ENCODE measurements around the gene ARHGEF28. TPM values are rescaled to one million over a fixed set of nuclear protein-coding genes. Genes with fewer than 3 reads are reported as not detected.

Gene ARHGEF28
- total RNA-seq, 1 experiment from 2014 or later: 32.2 TPM

DNA sequence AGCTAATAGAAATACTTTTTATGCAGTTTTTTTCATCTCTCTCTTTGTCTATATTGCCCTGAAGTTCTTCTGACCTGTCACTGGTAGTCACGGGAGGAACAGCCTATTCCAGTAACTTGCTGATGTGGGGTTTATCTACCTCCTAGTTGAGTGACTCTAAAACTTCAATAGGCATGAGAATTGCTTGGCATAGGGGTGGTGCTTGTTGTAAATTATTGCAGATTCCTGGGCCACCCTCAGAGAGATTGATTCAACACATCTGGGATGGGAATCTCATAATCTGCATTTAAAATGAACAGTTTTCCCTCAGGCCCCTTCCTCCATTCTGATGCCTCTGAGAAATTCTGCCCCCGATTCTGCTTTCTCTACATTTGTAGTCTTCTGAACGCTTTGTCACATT lies 184.4 kb downstream of the ARHGEF28 start:
- DNase-seq (ENCODE audit: extremely low read depth, low read depth): no peak

DNA sequence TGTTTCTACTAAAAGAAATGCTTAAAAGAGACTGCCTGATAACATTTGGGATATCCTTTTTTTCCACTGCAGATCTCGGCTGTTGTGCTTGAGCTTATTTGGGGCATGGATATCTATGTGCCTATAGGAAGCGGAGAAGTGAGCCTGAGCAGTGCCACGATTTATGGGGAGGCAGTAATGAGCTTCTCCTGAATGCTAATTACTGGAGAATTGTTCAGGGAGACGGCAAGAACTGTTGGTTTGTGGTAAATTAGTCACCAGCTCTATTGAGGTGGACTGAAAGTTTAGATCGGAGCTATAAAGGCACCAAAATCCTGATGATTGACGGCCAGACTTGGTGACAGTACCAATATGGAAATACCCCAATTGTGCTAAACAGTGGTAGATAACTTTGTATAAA lies 186.5 kb downstream of the ARHGEF28 start:
- no peak for DNase-seq (ENCODE audit: extremely low read depth, low read depth)

DNA sequence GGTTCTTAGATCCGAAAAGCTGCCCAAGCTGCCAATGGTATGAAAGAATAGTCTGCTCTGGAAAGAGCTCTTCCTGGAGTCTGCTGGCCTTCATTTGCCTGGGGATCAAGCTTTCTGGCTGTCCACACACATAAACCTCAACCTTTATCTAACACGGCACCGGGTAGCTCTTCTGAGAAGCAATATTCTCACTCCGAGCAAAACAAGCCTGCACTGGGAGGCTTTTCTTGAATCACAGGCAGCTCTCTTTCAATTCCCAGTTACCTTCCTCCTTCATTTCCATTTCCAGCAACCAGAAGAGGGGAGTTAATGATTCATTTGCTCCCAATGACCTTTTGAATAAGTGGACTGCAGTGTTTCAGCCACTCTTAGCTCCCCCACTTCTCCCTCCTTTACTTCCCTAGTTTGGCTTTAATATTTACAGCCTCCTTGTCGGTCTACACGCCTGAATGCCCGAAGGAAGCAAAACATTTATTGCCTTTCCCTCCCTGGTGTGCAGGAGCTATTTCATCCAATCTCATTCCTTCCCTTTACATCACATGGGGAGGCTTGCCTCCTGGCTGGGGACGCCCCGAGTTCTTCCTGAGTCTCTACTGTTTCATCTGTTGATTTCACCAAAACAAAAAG lies 187.1 kb downstream of the ARHGEF28 start:
- no peak for DNase-seq (ENCODE audit: extremely low read depth, low read depth)

DNA sequence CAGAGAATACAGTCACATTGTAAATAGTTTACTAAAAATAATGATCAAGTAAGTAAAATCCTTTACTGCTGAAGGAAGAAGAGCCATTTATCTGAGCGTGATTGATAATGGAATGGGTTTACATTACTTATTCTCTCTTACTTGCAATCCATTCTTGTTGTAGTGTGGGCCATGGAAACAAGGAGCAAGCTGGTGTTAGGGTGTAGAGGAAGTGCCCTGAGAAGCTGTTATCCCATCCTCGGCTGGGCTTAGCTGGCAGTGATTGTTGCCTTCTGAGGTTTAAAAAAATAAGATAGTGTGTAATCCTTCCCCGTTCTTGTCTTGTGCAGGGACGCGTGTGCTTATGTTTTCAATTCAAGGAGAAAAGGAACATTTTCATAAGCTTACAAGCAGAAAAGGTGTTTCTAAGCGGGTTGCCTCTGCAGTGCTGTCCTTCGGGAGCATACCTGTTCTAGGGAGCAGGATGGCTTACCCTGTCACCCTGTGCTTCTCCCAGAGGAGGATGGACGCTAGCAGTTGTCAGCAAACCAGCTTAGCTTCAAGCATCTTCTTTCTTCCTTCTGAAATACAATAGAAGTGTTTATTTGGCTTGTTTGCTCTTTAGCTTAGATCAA lies 188.3 kb downstream of the ARHGEF28 start:
- DNase-seq (ENCODE audit: extremely low read depth, low read depth): no peak

DNA sequence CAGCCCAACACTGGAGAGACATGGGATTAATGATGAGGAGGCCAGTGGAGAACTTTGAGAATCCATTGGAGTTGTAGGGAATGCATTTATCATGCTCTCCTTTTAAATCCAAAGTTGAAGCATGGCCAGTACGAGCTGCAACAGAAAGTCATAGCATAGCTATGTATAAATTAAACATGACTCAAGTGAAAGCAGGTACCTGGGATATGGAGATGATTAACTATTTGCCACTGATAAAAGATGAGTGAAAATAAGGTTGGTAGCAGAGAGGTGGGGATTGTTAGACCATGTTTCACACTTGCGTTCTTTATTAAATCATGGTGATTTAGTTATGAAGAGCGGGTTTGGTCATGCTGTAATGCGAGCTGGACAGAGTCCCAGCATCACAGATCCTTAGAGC lies 189.6 kb downstream of the ARHGEF28 start:
- no peak for DNase-seq (ENCODE audit: extremely low read depth, low read depth)

DNA sequence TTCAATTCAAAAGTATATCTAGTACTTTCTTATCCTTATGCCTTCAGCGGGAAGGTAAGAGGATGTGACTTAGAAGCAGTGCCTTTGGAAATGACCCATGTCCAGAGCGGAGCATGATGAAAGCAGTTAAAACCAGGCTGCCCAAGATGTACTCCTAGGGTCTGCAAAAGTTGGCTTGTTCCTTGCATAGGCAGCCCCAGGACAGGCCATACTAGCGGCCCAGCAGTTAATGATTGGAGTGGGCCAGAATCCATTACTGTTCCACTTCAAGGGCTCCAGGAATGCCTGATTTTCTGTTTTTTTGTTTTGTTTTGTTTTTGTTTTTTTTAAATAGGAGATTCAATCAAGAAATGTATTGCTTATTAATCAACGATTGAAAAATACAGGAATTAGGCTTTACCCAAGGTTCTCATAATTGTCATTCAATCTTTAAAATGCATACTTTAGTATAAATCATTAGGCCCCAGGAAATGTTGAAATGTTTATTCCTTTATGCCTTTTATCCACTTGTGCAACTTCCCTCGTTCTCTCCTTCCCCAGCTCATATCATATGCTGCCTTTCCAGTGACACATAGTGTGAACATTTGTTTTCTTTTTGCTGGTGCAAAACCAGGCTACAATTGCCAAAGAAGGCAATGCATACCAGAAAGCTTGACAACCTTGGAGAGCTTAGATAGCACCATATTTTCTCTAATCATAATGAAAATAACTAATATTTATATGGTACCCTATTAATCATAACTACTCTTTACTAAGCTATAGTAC lies 190.8 kb downstream of the ARHGEF28 start:
- no peak for DNase-seq (ENCODE audit: extremely low read depth, low read depth)

DNA sequence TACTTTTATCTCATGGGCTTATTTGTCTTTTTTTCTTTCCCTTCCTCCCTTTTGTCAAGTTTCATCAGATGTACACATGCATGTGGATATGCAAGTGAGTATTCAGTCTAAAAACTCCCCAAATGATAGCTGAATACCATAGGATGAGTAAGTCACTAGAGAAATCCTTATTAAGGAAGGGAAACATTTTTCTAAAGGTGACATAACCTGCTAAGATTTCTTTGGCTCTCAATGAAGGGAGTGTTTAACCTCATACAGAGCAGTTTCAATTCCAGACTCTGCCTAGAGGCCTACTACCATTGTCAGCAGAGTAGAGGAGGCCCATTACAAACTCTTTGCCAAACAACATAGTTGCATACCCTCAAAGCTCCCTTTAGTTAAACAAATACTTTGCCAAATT lies 192.4 kb downstream of the ARHGEF28 start:
- no peak for DNase-seq (ENCODE audit: extremely low read depth, low read depth)

DNA sequence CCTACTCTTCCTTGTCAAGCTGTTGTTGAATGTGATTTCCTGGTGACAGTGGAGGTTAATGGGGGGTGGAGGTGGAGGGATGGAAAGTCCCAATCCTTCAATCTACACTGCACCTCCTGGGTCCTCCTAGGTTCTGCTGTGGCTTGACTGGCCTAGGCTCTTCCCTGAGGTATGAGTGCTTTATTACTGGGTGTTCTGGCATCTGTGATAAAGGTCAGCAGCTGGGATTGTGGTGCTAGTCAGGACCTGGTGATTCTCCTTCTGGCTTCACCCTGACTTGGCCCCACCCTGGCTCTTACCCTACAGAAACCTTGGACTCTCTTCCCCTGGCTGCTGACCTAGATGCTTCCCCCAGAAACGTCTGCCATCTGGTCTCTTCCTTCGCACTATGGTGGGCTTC lies 194.3 kb downstream of the ARHGEF28 start:
- no peak for DNase-seq (ENCODE audit: extremely low read depth, low read depth)

DNA sequence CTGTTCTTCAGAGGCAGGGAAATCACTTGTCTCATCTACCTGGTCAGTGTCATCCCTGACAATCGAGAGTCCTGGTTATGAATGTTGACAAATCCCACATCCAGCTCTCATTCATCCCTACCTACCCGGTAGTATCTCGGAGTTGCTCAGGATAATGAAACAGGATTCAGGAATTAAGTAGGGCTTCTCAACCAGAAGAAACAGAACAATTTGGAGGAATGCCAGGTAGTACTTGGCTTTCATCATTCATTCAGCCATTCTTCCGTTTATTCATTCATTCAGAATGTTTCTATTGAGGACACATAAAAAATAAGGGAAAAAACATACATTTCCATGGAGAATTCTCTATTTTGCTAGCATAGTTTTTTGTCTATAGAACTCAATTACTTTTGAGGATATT lies 195.0 kb downstream of the ARHGEF28 start:
- no peak for DNase-seq (ENCODE audit: extremely low read depth, low read depth)

DNA sequence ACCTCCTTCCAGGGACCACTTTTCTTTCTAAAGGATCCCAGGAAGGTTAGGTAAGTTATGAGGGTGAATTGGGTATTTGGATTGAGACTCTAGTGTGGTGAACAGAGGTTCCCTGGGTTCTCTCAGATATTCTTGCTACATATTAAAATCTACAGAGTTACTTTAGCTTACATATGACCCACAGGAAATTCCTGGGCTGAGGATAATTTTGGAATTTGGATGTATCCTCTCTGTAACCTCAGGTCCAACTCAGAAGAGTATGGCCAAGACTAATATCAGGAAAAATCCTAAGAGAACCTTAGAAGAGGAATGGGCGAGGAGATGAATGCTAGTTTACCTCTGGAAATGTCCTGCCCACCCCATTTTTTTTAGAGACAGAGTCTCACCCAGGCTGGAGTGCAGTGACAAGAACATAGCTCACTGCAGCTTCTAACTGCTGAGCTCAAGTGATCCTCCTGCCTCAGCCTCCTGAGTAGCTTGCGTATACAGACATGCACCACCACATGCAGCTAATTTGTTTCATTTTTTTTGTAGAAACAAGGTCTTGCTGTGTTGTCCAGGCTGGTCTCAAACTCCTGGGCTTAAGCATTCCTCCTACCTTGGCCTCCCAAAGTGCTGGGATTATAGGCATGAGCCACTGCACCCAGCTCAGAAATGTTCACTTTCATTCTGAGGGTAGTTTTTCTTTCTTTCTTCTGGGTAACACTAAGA lies 196.4 kb downstream of the ARHGEF28 start:
- no peak for DNase-seq (ENCODE audit: extremely low read depth, low read depth)

DNA sequence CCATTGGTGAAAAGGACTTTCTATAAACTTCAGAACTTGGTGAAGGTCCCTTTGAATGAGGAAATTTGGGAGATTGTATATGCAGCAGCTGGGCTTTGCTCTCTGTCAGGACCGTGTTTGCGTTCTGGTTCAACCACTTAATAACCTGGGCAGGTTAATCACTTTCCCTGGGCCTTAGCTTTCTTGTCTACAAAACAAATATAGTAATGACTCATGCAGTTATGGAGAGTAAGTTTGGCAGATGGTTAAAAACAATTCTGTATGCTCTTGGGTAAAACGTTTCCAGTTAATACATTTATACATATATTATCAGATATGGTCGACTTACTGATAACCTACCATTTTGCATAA lies 197.0 kb downstream of the ARHGEF28 start:
- no peak for DNase-seq (ENCODE audit: extremely low read depth, low read depth)

DNA sequence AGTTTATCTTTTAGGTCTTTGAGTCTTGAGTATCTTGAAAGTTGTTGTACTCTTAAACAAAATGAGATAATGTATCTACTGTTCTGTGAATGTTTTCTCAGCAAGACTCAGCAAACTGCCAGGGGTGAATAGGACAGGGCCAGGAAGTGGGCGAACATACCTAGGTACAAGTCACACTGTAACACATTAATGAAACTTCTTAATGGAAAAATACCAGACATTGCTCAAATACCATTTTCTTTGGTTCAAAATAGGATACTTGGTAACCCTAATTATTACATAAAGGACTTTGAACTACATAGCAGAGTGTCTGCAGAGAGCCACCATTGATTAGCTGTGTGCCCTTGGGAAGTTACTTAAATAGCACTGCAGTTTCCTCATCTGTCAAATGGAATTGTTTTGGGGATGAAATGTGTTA lies 197.5 kb downstream of the ARHGEF28 start:
- DNase-seq (ENCODE audit: extremely low read depth, low read depth): no peak

DNA sequence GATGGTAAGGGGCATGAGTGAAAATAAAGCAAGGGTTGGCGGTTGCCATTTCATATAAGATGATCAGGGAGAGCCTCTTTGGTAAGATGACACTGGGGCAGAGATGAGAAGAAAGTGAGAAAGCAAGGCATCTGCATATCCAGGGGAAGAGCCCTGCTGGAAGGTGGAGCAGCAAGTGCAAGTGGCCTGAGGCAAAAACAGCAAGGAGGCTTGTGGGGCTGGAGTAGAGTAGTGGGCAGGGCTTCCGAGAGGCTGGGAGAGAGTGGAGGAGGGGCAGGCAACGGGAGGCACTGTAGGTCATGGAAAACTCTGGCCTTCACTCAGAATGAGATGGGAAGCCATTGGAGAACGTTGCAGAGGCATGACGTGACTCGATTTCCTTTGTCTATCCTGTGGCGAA lies 199.2 kb downstream of the ARHGEF28 start:
- no peak for DNase-seq (ENCODE audit: extremely low read depth, low read depth)

DNA sequence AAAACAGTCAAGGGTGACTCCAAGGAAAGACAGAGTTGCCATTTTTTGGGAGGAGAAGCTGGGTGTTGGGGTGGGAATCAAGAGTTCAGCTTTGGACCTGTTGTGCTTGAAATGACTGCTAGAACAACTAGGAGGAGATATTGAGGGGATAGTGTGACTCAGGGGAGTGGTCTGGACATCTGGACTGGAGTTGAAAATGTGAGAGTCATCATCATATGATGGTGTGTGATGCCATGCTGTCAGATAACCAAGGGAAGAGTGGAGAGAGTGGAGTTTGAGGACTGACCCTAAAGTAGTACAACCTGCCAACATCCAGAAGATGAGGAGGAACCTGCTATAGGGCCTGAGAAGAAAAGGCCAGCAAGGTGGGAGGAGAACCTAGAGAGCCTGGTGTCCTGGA lies 199.7 kb downstream of the ARHGEF28 start:
- no peak for DNase-seq (ENCODE audit: extremely low read depth, low read depth)

DNA sequence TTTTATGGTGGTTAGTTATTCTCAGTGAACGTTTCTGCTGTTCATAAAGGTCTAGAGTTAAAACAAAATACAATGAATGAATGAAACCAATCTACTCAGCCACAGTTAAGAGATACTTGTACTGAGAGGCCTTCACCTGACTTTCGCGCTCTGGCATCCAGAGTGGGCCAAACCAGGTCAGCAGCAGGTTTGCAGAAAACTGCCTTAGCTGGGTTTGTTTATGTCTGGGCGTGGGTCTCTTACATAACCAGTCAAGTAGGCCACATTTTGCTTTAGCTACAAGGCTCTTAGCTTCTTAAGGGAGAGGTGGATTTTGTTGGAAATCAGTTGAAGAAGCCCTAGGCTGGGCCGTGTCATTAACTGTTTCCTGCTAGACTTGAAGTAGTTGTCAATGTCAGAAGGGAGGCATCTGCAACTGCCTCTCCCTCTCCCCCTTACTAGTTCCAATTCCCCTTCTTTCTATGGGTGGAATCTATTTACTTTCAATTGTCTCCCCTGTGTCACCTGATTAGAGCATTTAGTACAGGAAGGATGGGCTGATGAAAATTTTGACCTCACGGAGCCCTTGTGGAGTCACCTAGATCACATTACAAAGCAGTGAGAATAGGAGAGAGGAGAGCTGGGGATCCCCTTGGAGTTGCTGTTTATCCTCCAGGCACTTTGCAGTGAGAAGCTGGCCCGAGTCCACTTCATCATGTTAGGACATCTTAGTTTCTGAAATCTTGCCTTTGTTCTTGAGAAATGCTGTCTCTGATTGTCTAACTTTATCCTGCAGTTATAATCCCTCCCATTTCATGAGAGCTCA lies 200.5 kb downstream of the ARHGEF28 start:
- no peak for DNase-seq (ENCODE audit: extremely low read depth, low read depth)

DNA sequence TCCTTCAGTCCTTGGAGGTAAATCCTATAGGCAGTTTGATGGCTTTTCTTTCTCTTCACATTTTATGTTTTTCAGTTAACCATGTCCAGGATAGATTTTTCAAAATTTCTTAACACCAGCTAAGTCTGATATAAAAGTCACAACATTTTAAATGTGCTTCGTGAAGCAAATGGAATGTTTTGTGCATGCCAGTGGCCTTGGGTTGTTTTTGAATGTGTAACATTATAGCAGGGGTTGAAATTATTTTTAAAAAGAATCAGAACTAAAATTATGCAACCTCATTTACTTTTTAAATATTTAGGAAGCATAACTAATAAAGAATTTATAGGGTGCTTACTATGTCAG lies 201.1 kb downstream of the ARHGEF28 start:
- DNase-seq (ENCODE audit: extremely low read depth, low read depth): no peak

DNA sequence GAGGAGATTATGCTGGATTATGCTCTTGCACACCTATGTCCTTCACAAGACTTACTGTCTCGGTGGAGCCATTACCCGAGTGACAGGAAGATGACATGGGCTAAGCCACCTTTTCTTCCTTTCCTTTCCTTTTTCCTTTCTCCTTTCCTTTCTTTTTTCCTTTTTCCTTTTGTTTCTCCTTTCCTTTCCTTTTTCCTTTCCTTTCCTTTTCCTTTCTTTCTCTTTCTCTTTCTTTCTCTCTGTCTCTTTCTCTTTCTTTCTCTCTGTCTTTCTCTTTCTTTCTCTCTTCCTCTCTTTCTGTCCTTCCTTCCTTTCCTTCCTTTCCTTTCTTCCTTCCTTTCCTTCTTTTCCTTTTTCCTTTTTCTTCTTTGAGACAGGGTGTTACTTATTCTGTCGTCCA lies 202.5 kb downstream of the ARHGEF28 start:
- DNase-seq (ENCODE audit: extremely low read depth, low read depth): no peak

DNA sequence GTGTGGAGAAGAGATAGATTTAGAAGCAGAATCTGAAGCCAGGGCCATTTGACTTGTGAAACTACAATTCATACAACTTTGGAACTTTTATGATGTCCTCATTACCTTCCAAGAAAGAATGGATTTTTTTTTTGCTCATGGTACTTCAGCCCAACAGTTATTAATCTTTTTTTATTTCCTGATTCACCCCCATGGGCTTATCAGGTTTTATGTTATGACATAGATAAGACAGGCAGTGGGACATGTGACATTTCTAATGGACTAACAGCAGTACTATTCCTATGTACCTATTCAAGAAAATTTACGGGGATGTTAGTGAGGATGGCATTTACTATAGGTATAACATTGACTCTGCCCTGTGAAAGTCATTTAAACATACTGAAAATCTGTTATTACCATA lies 204.7 kb downstream of the ARHGEF28 start:
- no peak for DNase-seq (ENCODE audit: extremely low read depth, low read depth)

DNA sequence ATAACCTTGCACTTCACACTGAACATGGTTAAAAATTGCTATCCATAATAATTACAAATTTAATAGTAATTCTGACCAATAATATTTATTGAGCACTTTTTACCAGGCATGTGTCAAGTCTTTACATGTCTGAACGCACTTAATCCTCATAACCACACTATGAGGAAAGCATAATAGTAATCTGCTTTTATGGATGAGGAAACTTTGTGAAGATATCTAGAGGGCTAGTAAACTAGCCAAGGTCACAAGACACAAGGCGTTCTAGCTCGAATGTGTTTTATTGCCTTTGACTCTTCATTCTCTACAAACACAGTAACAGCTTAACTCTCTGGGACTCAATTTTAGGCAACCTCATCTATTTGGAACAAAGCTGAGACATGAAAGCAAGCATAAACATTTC lies 205.1 kb downstream of the ARHGEF28 start:
- no peak for DNase-seq (ENCODE audit: extremely low read depth, low read depth)

DNA sequence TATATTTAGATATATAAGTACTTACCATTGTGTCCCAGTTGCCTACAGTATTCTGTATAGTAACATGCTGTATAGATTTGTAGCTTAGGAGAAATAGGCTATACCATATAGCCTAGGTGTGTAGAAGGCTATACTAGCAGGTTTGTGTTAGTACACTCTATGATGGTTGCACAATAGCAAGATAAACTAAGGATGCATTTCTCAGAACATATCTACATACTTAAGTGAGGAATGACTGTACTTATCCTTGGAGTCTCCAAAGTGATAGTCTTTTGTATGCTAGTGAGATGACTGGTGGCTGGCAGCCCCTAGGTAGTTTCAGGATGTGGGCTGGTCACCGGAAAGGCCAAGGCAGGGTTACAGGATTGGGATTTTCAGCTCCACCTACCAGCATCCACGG lies 208.7 kb downstream of the ARHGEF28 start:
- DNase-seq (ENCODE audit: extremely low read depth, low read depth): no peak

DNA sequence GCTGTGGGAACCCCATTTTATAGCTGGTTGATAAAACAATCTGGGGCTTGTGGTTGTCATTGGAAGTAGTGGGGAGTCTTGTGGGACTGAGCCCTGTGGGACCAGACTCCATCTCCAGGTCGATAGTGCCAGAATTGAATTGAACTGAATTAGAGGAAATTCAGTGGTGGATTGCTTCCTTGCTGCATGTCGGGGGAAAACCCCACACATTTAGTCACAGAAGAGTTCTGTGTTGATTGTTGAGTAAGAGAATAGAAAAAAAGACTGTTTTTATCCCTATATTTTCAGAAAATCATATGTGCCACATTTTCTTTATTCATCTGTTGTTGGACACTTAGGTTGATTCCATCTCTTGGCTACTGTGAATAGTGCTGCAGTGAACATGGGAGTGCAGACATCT lies 209.7 kb downstream of the ARHGEF28 start:
- DNase-seq (ENCODE audit: extremely low read depth, low read depth): no peak
